Stimulated activated CD4-positive, alpha-beta T cell treated with anti-CD3 and anti-CD28 coated beads, TNF-alpha, amount 100 ng/mL, for 24 hours (primary cell): ENCODE measurements around the gene RNU2-63P.
A peak's percentile ranks its signal among the peaks of the same experiment; 100 is the strongest.
"Not testable (repeated sequence)": the region's sequence is repeated elsewhere in the genome, so short reads cannot be mapped to it uniquely, and the experiment has no call there.

Experiments
- DNase-seq, 3 experiments: peaks; one replicate each; pipeline ENCODE4 v3.0.0-alpha.2; 2020; ENCODE audit warnings: low read depth in 3 of 3

RNU2-63P gene

GRCh38 chr2:88028931-88029330, 12.6 kb upstream of the RNU2-63P start:
- no peak for DNase-seq

GRCh38 chr2:88027697-88028389, 11.5 kb upstream of the RNU2-63P start:
- DNase-seq: no peak

- DNase-seq: no peak
These were observed 8.2 kb upstream of the RNU2-63P start for GRCh38 chr2:88024509-88024908.

GRCh38 chr2:88022669-88022921, 6.2 kb upstream of the RNU2-63P start:
- DNase-seq: no peak

- DNase-seq: no peak
These were observed 3.6 kb upstream of the RNU2-63P start for GRCh38 chr2:88019985-88020384.

- no peak for DNase-seq
These were observed 2.6 kb upstream of the RNU2-63P start for GRCh38 chr2:88018909-88019308.

GRCh38 chr2:88018077-88018805, 1.9 kb upstream of the RNU2-63P start:
- not testable (repeated sequence) for DNase-seq

GRCh38 chr2:88017780-88018038, 1.4 kb upstream of the RNU2-63P start:
- DNase-seq: not testable (repeated sequence)

GRCh38 chr2:88016960-88017779, 823 bp upstream of the RNU2-63P start:
- DNase-seq: peak in 1 of 3 experiments; percentile 17

- no peak for DNase-seq
These were observed 5.3 kb downstream of the RNU2-63P start for GRCh38 chr2:88011011-88011410.

GRCh38 chr2:88010136-88010535, 6.2 kb downstream of the RNU2-63P start:
- DNase-seq: no peak

GRCh38 chr2:88006912-88007439, 9.4 kb downstream of the RNU2-63P start:
- no peak for DNase-seq

GRCh38 chr2:88005776-88006175, 10.6 kb downstream of the RNU2-63P start:
- DNase-seq: no peak

GRCh38 chr2:88003074-88003755, 13.1 kb downstream of the RNU2-63P start:
- no peak for DNase-seq

- no peak for DNase-seq
These were observed 14.0 kb downstream of the RNU2-63P start for GRCh38 chr2:88002359-88002707.

- DNase-seq: not testable (repeated sequence)
These were observed 15.9 kb downstream of the RNU2-63P start for GRCh38 chr2:88000474-88000873.

- DNase-seq: no peak
These were observed 19.8 kb downstream of the RNU2-63P start for GRCh38 chr2:87996570-87996969.

- DNase-seq: no peak
These were observed 20.6 kb downstream of the RNU2-63P start for GRCh38 chr2:87995756-87996155.

- not testable (repeated sequence) for DNase-seq
These were observed 22.0 kb downstream of the RNU2-63P start for GRCh38 chr2:87994304-87994850.

- DNase-seq: not testable (repeated sequence)
These were observed 23.8 kb downstream of the RNU2-63P start for GRCh38 chr2:87992569-87992968.

GRCh38 chr2:87987473-87987872, 28.9 kb downstream of the RNU2-63P start:
- not testable (repeated sequence) for DNase-seq

- not testable (repeated sequence) for DNase-seq
These were observed 30.4 kb downstream of the RNU2-63P start for GRCh38 chr2:87985902-87986301.
